ENCODE data around the gene VRK1. TPM values are rescaled to one million over a fixed set of nuclear protein-coding genes. Genes with fewer than 3 reads are reported as not detected.

Gene VRK1
- total and polyA plus RNA-seq, 10 of the 15 experiments (the other 5 are each of a cell fraction or from before 2014, with no cell fraction given), result 50.9 to 137 (median 84.7) TPM

- SMC1A ChIA-PET (ENCODE audit: uncharacterized antibody, unreplicated experiment), result no interaction called here
- DNase-seq (ENCODE audit: low read depth, low spot score) (no peak), ATAC-seq (no peak), FAIRE-seq (no peak)
- Histone ChIP-seq H3K9me3 (replicated peaks; ENCODE audit: control insufficient read depth, insufficient read depth, low read length) (no peaks in the 10 kb centered on the region; the same call in 2 of the 3 replicates), H4K20me1 (ENCODE audit: control insufficient read depth, insufficient read depth) (no peaks in the 10 kb centered on the region), H3K36me3 (ENCODE audit: control insufficient read depth in 2 of 2, insufficient read depth in 2 of 2, low read length in 1 of 2) (no peaks in the 10 kb centered on the region), H3K27me3 (replicated peaks in 1 of 2; ENCODE audit: control insufficient read depth in 2 of 2, insufficient read depth in 2 of 2, low read length in 1 of 2) (no peaks in the 10 kb centered on the region), H2AFZ (ENCODE audit: control insufficient read depth, low read depth, low read length) (no peak overlapping the region), H3K9ac (ENCODE audit: control insufficient read depth, insufficient read depth, low read length) (no peak overlapping the region), H3K4me1 (ENCODE audit: control insufficient read depth, insufficient read depth, low read length) (no peaks in the 10 kb centered on the region), H3K27ac (ENCODE audit: control insufficient read depth, insufficient read depth) (no peak overlapping the region), H3K79me2 (ENCODE audit: control insufficient read depth, insufficient read depth, low read length) (no peaks in the 10 kb centered on the region), H3K4me3 (no peak overlapping the region), H3K4me2 (ENCODE audit: control insufficient read depth, insufficient read depth) (no peak overlapping the region)
- RAD21 ChIA-PET (ENCODE audit: unreplicated experiment), result no interaction called here
- BruUV-seq (replicated peaks), result no TSS peak
- 76% methylated on average over 4 of the region's 4 CpGs for WGBS (ENCODE audit: insufficient coverage, insufficient replicate concordance, low lambda C conversion rate, missing lambda C conversion rate)
- intact Hi-C loops (cut with micrococcal nuclease; ENCODE audit: unreplicated experiment), result no loop called here
- CTCF ChIA-PET, result no interaction called here
- TF ChIP-seq RFX5 (IDR thresholded peaks at IDR 0.05; ENCODE audit: low read depth, low read length) (no peak), TCF12 (IDR thresholded peaks at IDR 0.05; ENCODE audit: low read depth, low read length) (no peak), ZBTB40 (IDR thresholded peaks at IDR 0.05; ENCODE audit: borderline replicate concordance) (no peak), TARDBP (IDR thresholded peaks at IDR 0.05; ENCODE audit: borderline replicate concordance) (no peak), ATF2 (IDR thresholded peaks at IDR 0.05; ENCODE audit: low read length) (no peak), NR2F1 (conservative IDR thresholded peaks at IDR 0.05) (no peak), RELA (IDR thresholded peaks at IDR 0.05; ENCODE audit: borderline replicate concordance, partially characterized antibody) (no peak), PAX5 (IDR thresholded peaks at IDR 0.05; ENCODE audit: borderline replicate concordance, low read depth, low read length) (no peak), HDGF (IDR thresholded peaks at IDR 0.05) (no peak), SPI1 (IDR thresholded peaks at IDR 0.05; ENCODE audit: borderline replicate concordance, insufficient read depth, low read depth, low read length) (no peak), NFIC (IDR thresholded peaks at IDR 0.05; ENCODE audit: low read depth, low read length) (no peak), NFYA (IDR thresholded peaks at IDR 0.05; ENCODE audit: borderline replicate concordance, low read depth, low read length) (no peak), BACH1 (IDR thresholded peaks at IDR 0.05; ENCODE audit: borderline replicate concordance) (no peak), ELK1 (IDR thresholded peaks at IDR 0.05; ENCODE audit: low read depth, low read length) (no peak), SP1 (IDR thresholded peaks at IDR 0.05; ENCODE audit: low read depth, low read length) (no peak), ATF3 (IDR thresholded peaks at IDR 0.05; ENCODE audit: borderline replicate concordance, extremely low read depth, low read depth, low read length) (no peak), FOXM1 (IDR thresholded peaks at IDR 0.05; ENCODE audit: low read depth, low read length) (no peak), MXI1 (IDR thresholded peaks at IDR 0.05; ENCODE audit: low read depth, low read length) (no peak), HDAC6 (IDR thresholded peaks at IDR 0.05; ENCODE audit: unreplicated experiment) (no peak)
- in situ Hi-C loops (cut with MboI), result no loop called here
- POLR2A ChIA-PET, result no interaction called here
Observed at GRCh38 chr14:96925422-96925821, 128.2 kb downstream of the VRK1 start.

Data from GM12878 (cell line).